Colonic mucosa (tissue), 4 donors: ENCODE data around the gene ANKRD13C. TPM values are rescaled to one million over a fixed set of nuclear protein-coding genes. Genes with fewer than 3 reads are reported as not detected.
"Not testable (repeated sequence)": the region's sequence is repeated elsewhere in the genome, so short reads cannot be mapped to it uniquely, and the experiment has no call there.

Experiments used
- DNase-seq: peaks from one replicate; pipeline ENCODE4 v3.0.0-alpha.2; 2020
- H3K27ac ChIP-seq: fragments of 200-600 bp; one replicate; pipeline ENCODE4 v1.8.0; 2021
- H3K27me3 ChIP-seq: fragments of 200-600 bp; one replicate; pipeline ENCODE4 v1.8.0; 2021
- H3K36me3 ChIP-seq: fragments of 200-600 bp; one replicate; pipeline ENCODE4 v1.8.0; 2021
- H3K4me1 ChIP-seq: fragments of 200-600 bp; one replicate; pipeline ENCODE4 v1.8.0; 2021; ENCODE audit warnings: mild to moderate bottlenecking
- H3K4me3 ChIP-seq: fragments of 200-600 bp; one replicate; pipeline ENCODE4 v1.8.0; 2021
- H3K9ac ChIP-seq, 2 donors: one replicate each; pipeline ENCODE4 v1.7.0; 2013; ENCODE audit warnings: control low read depth in 2 of 2, low read depth in 2 of 2, low read length in 2 of 2
- H3K9me3 ChIP-seq: fragments of 200-600 bp; one replicate; pipeline ENCODE4 v1.8.0; 2021
- intact Hi-C: fragments of 100-400 bp; cut with DNase I; formaldehyde crosslinking; loops from one replicate; pipeline ENCODE4 v1.14.1; 2022
- total RNA-seq, 2 donors: library from RNA; stranded (reverse); fragmentation: NEBNext Ultra II Directional in 1 of 2; extraction: Animal tissue kit (Norgen Biotek cat#: 25700) in 1 of 2; gene quantifications; one replicate each; pipeline ENCODE4 v1.2.1, GENCODE V29; 2021
- TF ChIP-seq, protein P1 (sequence below): fragments of 200-600 bp; IDR thresholded peaks from one replicate; pipeline ENCODE4 v1.8.0; 2022; ENCODE audit warnings: antibody characterized with exemption, mild to moderate bottlenecking
- donor health status: healthy.
- donor health status: DM: no; HTN: no; CAD: no.
- donor health status: DM: no; HTN: no; CAD: no.

Gene ANKRD13C
- total RNA-seq, 2 donors from 2014 or later = 22.0 to 23.8 TPM

- peak overlapping the region; percentile 63 to 88 for H3K9ac ChIP-seq
- intact Hi-C loops = loop anchor here (2.0 kb wide), 1 partner anchor 56 kb away; the partner anchor contains the start of gene CTH
- DNase-seq = no peak
- H3K4me3 ChIP-seq = peak overlapping the region; percentile 93
- H3K27ac ChIP-seq = peak overlapping the region; percentile 92
- TF ChIP-seq, protein P1, sequence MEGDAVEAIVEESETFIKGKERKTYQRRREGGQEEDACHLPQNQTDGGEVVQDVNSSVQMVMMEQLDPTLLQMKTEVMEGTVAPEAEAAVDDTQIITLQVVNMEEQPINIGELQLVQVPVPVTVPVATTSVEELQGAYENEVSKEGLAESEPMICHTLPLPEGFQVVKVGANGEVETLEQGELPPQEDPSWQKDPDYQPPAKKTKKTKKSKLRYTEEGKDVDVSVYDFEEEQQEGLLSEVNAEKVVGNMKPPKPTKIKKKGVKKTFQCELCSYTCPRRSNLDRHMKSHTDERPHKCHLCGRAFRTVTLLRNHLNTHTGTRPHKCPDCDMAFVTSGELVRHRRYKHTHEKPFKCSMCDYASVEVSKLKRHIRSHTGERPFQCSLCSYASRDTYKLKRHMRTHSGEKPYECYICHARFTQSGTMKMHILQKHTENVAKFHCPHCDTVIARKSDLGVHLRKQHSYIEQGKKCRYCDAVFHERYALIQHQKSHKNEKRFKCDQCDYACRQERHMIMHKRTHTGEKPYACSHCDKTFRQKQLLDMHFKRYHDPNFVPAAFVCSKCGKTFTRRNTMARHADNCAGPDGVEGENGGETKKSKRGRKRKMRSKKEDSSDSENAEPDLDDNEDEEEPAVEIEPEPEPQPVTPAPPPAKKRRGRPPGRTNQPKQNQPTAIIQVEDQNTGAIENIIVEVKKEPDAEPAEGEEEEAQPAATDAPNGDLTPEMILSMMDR = no peak
- no peaks in the 10 kb centered on the region for H3K27me3 ChIP-seq
- no peaks in the 10 kb centered on the region for H3K36me3 ChIP-seq
- H3K9me3 ChIP-seq = no peaks in the 10 kb centered on the region
- H3K4me1 ChIP-seq = peaks cover 6% of the 10 kb centered on the region
Observed at GRCh38 chr1:70355111-70355407, 537 bp upstream of the ANKRD13C start.

DNA sequence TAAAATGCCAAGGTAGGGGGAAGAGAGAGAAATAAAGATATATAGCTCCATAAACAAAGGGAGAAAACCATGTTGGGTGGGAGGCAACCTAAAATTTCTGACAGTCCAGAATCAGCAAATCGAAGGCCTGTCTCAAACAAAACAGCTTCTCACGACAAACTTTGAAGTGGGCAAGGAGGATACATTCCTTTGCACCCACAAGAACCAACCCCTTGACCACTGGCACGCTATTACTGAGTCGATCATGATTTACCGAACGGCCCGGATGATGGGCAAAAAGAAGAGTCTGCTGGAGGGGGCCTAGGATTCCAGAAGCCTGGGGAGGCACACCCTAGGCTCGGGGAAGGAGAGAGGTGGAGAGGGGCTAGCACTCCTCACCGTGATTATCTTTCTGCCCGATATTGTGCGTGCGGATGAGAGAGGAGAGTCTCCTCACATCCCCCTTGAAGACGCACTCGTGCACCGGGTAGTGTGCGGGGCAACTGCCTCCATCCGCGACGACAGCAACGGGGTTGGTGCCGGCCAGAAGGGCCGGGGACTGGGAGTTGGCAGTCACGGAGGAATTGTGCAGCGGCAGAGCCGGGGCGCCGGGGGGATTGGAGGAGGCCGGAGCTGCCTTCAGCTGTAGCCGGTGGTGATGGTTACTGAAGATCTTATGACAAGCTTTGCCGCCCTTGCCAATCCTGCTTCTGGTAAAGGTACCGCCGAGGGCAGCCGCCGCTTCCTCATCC is 756 bp downstream of the ANKRD13C start:
- intact Hi-C loops = loop anchor here (2.0 kb wide), 1 partner anchor 57 kb away; the partner anchor contains the start of gene CTH
- H3K4me1 ChIP-seq = peaks cover 6% of the 10 kb centered on the region
- H3K27me3 ChIP-seq = no peaks in the 10 kb centered on the region
- H3K36me3 ChIP-seq = no peaks in the 10 kb centered on the region
- TF ChIP-seq, protein P1 = no peak
- H3K9ac ChIP-seq = peak overlapping the region; percentile 85 to 88
- peak; percentile 56 for DNase-seq
- no peaks in the 10 kb centered on the region for H3K9me3 ChIP-seq
- H3K4me3 ChIP-seq = peak overlapping the region; percentile 93
- peak overlapping the region; percentile 92 for H3K27ac ChIP-seq

DNA sequence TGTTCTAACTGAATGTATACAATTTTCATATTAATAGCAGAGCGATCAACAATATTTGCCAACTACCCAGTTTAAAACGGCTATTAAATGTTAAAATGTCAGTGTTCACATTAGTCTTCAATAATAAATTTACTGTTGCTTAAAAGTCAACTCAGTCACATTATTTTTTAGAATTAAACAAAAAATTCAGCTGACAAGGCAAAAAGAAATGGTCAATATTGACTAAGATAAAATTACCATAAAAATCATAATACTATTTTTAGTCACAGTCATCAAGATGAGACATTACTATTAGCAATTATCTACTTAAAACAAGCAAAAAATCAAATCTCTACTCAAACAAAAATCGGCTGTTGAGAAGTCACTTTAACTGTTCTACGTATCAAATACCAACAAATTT is 1.5 kb downstream of the ANKRD13C start:
- H3K36me3 ChIP-seq = no peaks in the 10 kb centered on the region
- peak overlapping the region in 1 of 2 donors; percentile 88 for H3K9ac ChIP-seq
- TF ChIP-seq, protein P1 = no peak
- H3K9me3 ChIP-seq = no peaks in the 10 kb centered on the region
- intact Hi-C loops = no loop called here
- no peaks in the 10 kb centered on the region for H3K27me3 ChIP-seq
- DNase-seq = no peak
- no peak overlapping the region for H3K27ac ChIP-seq
- peaks cover 6% of the 10 kb centered on the region for H3K4me1 ChIP-seq
- H3K4me3 ChIP-seq = peak overlapping the region; percentile 93

- H3K27me3 ChIP-seq, H3K9ac ChIP-seq, H3K36me3 ChIP-seq, intact Hi-C loops, H3K27ac ChIP-seq, DNase-seq, H3K9me3 ChIP-seq, H3K4me3 ChIP-seq, H3K4me1 ChIP-seq: not testable (repeated sequence)
Observed at GRCh38 chr1:70349799-70350198, 4.7 kb downstream of the ANKRD13C start.

DNA sequence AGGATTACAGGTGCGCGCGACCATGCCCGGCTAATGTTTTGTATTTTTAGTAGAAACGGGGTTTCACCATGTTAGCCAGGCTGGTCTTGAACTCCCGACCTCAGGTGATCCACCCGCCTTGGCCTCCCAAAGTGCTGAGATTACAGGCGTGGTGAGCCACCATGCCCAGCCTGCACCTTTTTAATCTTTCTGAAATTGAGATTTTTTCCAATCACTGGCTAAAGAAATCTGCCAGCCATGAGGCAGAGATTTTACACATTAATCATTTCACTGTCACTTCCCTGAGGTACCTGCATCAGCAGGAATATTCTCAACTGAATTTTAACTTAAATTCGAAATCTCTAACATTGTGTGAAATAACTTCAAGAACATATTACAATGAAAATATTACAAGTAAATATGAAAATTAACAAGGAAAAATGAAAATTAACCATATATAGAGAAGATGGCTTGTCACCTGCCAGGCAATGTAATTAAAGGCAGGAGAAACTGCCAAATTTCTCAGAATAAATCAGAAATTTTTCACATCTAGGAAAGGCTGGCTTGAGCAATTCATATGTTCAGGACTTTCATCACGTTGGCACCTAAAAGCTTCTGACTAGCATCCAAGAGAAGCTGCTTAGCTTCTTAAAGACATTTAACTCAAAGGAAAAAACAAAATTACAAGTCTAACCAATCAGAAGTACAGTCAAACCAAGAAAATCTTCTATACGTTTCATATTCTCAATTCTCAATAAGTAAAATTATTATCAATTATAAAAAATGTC is 5.9 kb downstream of the ANKRD13C start:
- Histone ChIP-seq H3K36me3 (no peaks in the 10 kb centered on the region), H3K27me3 (no peaks in the 10 kb centered on the region), H3K9ac (no peak overlapping the region), H3K27ac (no peak overlapping the region), H3K4me3 (no peak overlapping the region), H3K4me1 (peaks cover 6% of the 10 kb centered on the region), H3K9me3 (no peaks in the 10 kb centered on the region)
- TF ChIP-seq, protein P1 = no peak
- intact Hi-C loops = no loop called here
- DNase-seq = no peak

GRCh38 chr1:70339644-70340043 is 14.9 kb downstream of the ANKRD13C start:
- H3K27me3 ChIP-seq, DNase-seq, H3K9ac ChIP-seq, H3K9me3 ChIP-seq, H3K27ac ChIP-seq, H3K4me1 ChIP-seq, intact Hi-C loops, H3K36me3 ChIP-seq, H3K4me3 ChIP-seq: not testable (repeated sequence)
